HG03135 (cell line): ENCODE results near the gene MEG3.

Source experiments
- ATAC-seq: cut with Tn5 transposase; IDR thresholded peaks from one replicate; pipeline ENCODE4 v1.9.1; 2021; ENCODE audit warnings: mild to moderate bottlenecking, moderate library complexity; ENCODE audit not compliant: unreplicated experiment

Gene MEG3

GRCh38 chr14:100878271-100879146, 52.6 kb downstream of the MEG3 start:
- ATAC-seq: no peak

GRCh38 chr14:100879194-100879593, 53.3 kb downstream of the MEG3 start:
- no peak for ATAC-seq

GRCh38 chr14:100879782-100880181, 53.9 kb downstream of the MEG3 start:
- no peak for ATAC-seq

GRCh38 chr14:100880271-100881101, 54.6 kb downstream of the MEG3 start:
- ATAC-seq: no peak

GRCh38 chr14:100881211-100882025, 55.5 kb downstream of the MEG3 start:
- ATAC-seq: no peak

GRCh38 chr14:100882026-100882967, 56.4 kb downstream of the MEG3 start:
- ATAC-seq: no peak

- ATAC-seq: no peak
These were observed 57.3 kb downstream of the MEG3 start for GRCh38 chr14:100882991-100883788.

GRCh38 chr14:100883789-100884101, 57.8 kb downstream of the MEG3 start:
- ATAC-seq: no peak

- ATAC-seq: no peak
These were observed 58.5 kb downstream of the MEG3 start for GRCh38 chr14:100884456-100884855.

GRCh38 chr14:100885196-100885595, 59.3 kb downstream of the MEG3 start:
- ATAC-seq: no peak

- ATAC-seq: no peak
These were observed 59.7 kb downstream of the MEG3 start for GRCh38 chr14:100885617-100886016.

- ATAC-seq: no peak
These were observed 61.9 kb downstream of the MEG3 start for GRCh38 chr14:100887728-100888335.

- no peak for ATAC-seq
These were observed 62.9 kb downstream of the MEG3 start for GRCh38 chr14:100888789-100889315.

- ATAC-seq: no peak
These were observed 63.7 kb downstream of the MEG3 start for GRCh38 chr14:100889641-100890040.

GRCh38 chr14:100890061-100890850, 64.3 kb downstream of the MEG3 start:
- no peak for ATAC-seq

GRCh38 chr14:100891051-100891450, 65.1 kb downstream of the MEG3 start:
- no peak for ATAC-seq

GRCh38 chr14:100891501-100892445, 65.9 kb downstream of the MEG3 start:
- ATAC-seq: no peak
